ENCODE results near the gene YWHAQ. TPM values are rescaled to one million over a fixed set of nuclear protein-coding genes. Genes with fewer than 3 reads are reported as not detected.

The YWHAQ gene
- polyA plus RNA-seq, 1 experiment, result 624 TPM

DNA sequence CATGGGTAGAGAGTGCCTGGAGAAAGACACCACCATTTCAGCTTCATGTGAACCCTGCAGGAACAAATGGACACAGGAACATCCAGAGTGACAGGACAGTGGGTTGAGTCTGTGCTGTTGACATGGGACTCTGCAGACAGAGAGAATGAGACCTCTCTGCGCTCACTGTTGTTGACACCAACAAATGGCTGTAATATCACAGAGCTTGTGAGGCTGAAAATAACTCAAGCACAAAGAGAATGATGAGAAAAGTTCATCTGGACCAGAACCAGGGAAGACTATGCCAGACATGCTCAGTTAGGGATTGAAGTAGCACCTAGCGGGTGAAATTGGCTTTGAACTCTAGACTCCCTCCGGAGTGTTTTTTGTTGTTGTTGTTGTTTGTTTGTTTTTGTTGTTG, 37.0 kb upstream of the YWHAQ start:
- Histone ChIP-seq H3K4me3 (ENCODE audit: low read depth, low read length) (no peak overlapping the region), H3K27me3 (ENCODE audit: control insufficient read depth, insufficient read depth, low read length) (no peaks in the 10 kb centered on the region), H3K27ac (ENCODE audit: low read depth, low read length) (no peak overlapping the region), H3K9me3 (ENCODE audit: control insufficient read depth, insufficient read depth, low read length) (no peaks in the 10 kb centered on the region)
- POLR2A ChIA-PET, result no interaction called here
- CTCF ChIA-PET, result interaction anchor here (0.6 kb wide), 1 partner anchor 103 kb away, joined by 3 read pairs; no protein-coding TSS in a partner anchor
- DNase-seq (ENCODE audit: low read depth, low spot score), result no peak
- TF ChIP-seq, protein P1, sequence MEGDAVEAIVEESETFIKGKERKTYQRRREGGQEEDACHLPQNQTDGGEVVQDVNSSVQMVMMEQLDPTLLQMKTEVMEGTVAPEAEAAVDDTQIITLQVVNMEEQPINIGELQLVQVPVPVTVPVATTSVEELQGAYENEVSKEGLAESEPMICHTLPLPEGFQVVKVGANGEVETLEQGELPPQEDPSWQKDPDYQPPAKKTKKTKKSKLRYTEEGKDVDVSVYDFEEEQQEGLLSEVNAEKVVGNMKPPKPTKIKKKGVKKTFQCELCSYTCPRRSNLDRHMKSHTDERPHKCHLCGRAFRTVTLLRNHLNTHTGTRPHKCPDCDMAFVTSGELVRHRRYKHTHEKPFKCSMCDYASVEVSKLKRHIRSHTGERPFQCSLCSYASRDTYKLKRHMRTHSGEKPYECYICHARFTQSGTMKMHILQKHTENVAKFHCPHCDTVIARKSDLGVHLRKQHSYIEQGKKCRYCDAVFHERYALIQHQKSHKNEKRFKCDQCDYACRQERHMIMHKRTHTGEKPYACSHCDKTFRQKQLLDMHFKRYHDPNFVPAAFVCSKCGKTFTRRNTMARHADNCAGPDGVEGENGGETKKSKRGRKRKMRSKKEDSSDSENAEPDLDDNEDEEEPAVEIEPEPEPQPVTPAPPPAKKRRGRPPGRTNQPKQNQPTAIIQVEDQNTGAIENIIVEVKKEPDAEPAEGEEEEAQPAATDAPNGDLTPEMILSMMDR (IDR thresholded peaks at IDR 0.05; ENCODE audit: low read depth, low read length), result no peak

DNA sequence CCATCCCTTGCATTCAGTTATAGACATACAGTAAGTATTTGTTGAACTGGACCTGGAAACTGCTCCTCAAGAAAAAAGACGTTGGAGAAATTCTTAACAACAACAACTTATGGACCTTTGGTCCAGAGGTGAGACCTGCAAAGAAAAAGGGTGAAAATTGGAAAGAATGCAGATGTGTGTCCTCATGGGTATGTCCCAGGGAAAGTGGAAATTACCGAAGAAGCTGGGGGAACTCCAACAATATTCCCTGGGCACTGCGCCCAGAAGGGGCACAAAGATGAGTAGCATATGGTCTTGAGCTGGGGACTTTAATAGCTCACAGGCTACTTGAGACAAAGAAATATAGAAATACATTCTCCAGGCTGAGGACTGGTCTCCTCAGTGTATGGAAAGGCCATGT, 35.5 kb upstream of the YWHAQ start:
- ChIA-PET CTCF (no interaction called here), POLR2A (no interaction called here)
- no peak for DNase-seq (ENCODE audit: low read depth, low spot score)
- Histone ChIP-seq H3K27ac (ENCODE audit: low read depth, low read length) (no peak overlapping the region), H3K4me3 (ENCODE audit: low read depth, low read length) (no peak overlapping the region), H3K27me3 (ENCODE audit: control insufficient read depth, insufficient read depth, low read length) (no peaks in the 10 kb centered on the region), H3K9me3 (ENCODE audit: control insufficient read depth, insufficient read depth, low read length) (no peaks in the 10 kb centered on the region)
- TF ChIP-seq, protein P1 (IDR thresholded peaks at IDR 0.05; ENCODE audit: low read depth, low read length), result no peak

DNA sequence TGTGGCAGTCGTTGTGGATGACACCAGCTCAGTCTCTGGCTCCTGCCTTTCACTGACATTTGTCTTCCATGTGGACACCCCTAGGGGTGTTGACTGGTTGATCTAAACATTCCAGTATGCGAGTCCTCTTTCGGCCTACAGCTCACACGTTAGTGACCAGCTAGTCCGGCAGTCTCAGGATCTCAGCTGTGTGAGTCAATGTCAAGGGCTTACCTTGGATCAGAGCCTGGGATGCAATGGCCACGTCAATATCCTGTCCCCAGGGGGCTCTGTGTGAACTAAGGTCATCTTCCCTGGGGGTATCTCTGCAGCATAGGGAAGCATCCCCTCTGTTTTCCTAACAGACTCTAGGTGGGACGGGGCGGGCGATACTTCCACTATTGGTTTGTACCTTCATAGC, 35.1 kb upstream of the YWHAQ start:
- TF ChIP-seq, protein P1 (IDR thresholded peaks at IDR 0.05; ENCODE audit: low read depth, low read length), result no peak
- ChIA-PET CTCF (no interaction called here), POLR2A (no interaction called here)
- peak overlapping the region; percentile 34 for H3K27ac ChIP-seq (ENCODE audit: low read depth, low read length)
- DNase-seq (ENCODE audit: low read depth, low spot score), result peak; percentile 18
- H3K27me3 ChIP-seq (ENCODE audit: control insufficient read depth, insufficient read depth, low read length), result no peaks in the 10 kb centered on the region
- H3K4me3 ChIP-seq (ENCODE audit: low read depth, low read length), result no peak overlapping the region
- H3K9me3 ChIP-seq (ENCODE audit: control insufficient read depth, insufficient read depth, low read length), result no peaks in the 10 kb centered on the region

DNA sequence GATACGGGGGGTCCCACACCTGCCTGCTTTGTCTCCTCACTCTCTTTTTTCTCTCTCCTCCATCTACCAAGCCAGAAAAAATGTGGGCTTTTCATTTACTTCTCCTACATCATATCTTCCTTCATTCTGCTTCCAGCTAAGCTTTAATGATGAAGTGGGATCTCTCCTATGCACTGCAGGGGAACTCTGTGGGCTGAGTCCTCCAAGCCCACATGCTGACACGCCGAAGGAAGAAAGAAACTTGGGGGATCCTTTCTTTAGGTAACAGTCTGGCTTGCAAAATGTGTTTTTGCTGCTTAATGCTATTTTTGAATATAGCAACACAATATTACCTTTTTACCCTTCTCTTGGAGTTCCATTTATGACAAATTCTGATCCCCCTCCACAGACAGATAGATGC, 33.6 kb upstream of the YWHAQ start:
- no peak overlapping the region for H3K27ac ChIP-seq (ENCODE audit: low read depth, low read length)
- ChIA-PET CTCF (no interaction called here), POLR2A (no interaction called here)
- TF ChIP-seq, protein P1 (IDR thresholded peaks at IDR 0.05; ENCODE audit: low read depth, low read length), result no peak
- H3K4me3 ChIP-seq (ENCODE audit: low read depth, low read length), result no peak overlapping the region
- no peak for DNase-seq (ENCODE audit: low read depth, low spot score)
- H3K9me3 ChIP-seq (ENCODE audit: control insufficient read depth, insufficient read depth, low read length), result no peaks in the 10 kb centered on the region
- no peaks in the 10 kb centered on the region for H3K27me3 ChIP-seq (ENCODE audit: control insufficient read depth, insufficient read depth, low read length)

DNA sequence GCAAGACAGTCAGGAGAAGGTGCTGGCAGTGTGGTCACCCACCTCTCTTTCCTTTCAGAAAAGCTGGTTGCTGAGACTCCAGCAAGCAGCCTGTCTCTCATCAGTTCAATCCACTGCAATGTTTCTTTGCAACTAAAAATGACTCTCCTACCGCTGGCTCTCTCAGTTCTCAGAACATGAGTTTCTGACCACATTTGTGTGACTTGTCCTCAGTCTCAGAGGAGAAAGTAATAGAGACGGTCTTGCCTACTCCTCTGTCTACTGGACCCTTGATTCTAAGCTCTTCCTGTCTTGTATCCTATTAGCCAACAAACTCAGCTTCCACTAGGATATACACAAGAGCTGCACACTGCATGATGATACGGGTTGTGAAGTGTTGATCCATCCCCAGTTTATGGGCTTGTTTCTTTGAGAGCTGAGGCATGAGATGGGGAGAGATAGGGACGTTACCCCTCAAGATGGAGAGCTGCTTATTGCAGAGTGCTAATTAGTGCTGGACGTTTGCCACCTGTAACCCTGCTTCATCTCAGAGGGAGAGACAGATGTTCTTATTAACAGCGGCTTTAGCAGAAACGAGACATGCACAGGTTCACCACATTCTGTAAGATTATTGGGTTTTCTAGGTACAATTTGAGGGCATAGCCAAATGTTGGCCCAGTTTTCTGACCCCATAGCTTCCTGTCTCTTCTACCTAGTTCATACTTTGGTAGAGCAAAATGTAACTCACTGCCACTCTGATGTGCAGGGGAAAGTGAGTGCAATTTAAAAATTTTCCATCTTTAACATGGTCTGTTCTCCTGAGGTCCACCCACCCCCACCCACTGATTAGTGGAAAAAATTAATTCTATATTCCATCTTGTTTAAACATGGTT, 32.4 kb upstream of the YWHAQ start:
- ChIA-PET CTCF (no interaction called here), POLR2A (no interaction called here)
- no peak for DNase-seq (ENCODE audit: low read depth, low spot score)
- Histone ChIP-seq H3K27me3 (ENCODE audit: control insufficient read depth, insufficient read depth, low read length) (no peaks in the 10 kb centered on the region), H3K4me3 (ENCODE audit: low read depth, low read length) (no peak overlapping the region), H3K9me3 (ENCODE audit: control insufficient read depth, insufficient read depth, low read length) (no peaks in the 10 kb centered on the region), H3K27ac (ENCODE audit: low read depth, low read length) (no peak overlapping the region)
- TF ChIP-seq, protein P1 (IDR thresholded peaks at IDR 0.05; ENCODE audit: low read depth, low read length), result no peak

All from AG04450 (cell line).